Uterus (tissue), 4 donors: ENCODE data around the gene COQ3. TPM values are rescaled to one million over a fixed set of nuclear protein-coding genes. Genes with fewer than 3 reads are reported as not detected.
"Not testable (repeated sequence)": the region's sequence is repeated elsewhere in the genome, so short reads cannot be mapped to it uniquely, and the experiment has no call there.

Experiments used
- DNase-seq, 2 donors: peaks; one replicate each; pipeline ENCODE4 v3.0.0-alpha.2; 2019 to 2020
- H3K27ac ChIP-seq, 2 donors: fragments of 200-600 bp; sonication (generic); 1 replicate in 1 of 2; 2 replicates in 1 of 2; pipeline ENCODE4 v1.5.1; 2016 to 2018
- H3K27me3 ChIP-seq, 2 donors: fragments of 200-600 bp; sonication (generic); one replicate each; pipeline ENCODE4 v1.5.1; 2018 to 2019; ENCODE audit warnings: control low read depth in 1 of 2
- H3K36me3 ChIP-seq, 2 donors: fragments of 200-600 bp; sonication (generic); one replicate each; pipeline ENCODE4 v1.5.1; 2019; ENCODE audit warnings: control low read depth in 1 of 2
- H3K4me1 ChIP-seq, 2 donors: fragments of 200-600 bp; sonication (generic); one replicate each; pipeline ENCODE4 v1.5.1; 2018 to 2019; ENCODE audit warnings: control low read depth in 1 of 2
- H3K4me3 ChIP-seq, 2 donors: fragments of 200-600 bp; sonication (generic); 1 replicate in 1 of 2; 2 replicates in 1 of 2; pipeline ENCODE4 v1.5.1; 2018 to 2019; ENCODE audit warnings: mild to moderate bottlenecking in 1 of 2
- H3K9me3 ChIP-seq, 2 donors: fragments of 200-600 bp; sonication (generic); one replicate each; pipeline ENCODE4 v1.5.1; 2019; ENCODE audit warnings: control low read depth in 1 of 2
- POLR2A ChIP-seq, 2 donors: fragments of 450-650 bp; IDR thresholded peaks; one replicate each; pipeline ENCODE4 v1.6.1; 2016; ENCODE audit warnings: antibody characterized with exemption in 2 of 2, mild to moderate bottlenecking in 1 of 2, moderate library complexity in 1 of 2
- intact Hi-C: fragments of 100-400 bp; cut with DNase I; formaldehyde crosslinking; loops from one replicate; pipeline ENCODE4 v1.15.1; 2023; ENCODE audit warnings: low total_unique reads
- total RNA-seq, 4 donors: library from RNA; depleted of rRNA in 3 of 4; stranded (reverse); fragments of >200 nt in 3 of 4; gene quantifications; one replicate each; pipeline versions ENCODE4 v1.1.0 to v1.2.4, GENCODE V29; 2014 to 2023
- TF ChIP-seq, protein P1 (sequence below), 4 experiments: fragments of 200-600 bp in 2 of 4; fragments of 450-650 bp in 2 of 4; sonication (generic) in 2 of 4; IDR thresholded peaks; one replicate each; pipeline ENCODE4 v1.5.1; 2016 to 2019; ENCODE audit warnings: antibody characterized with exemption in 4 of 4, mild to moderate bottlenecking in 2 of 4, moderate library complexity in 1 of 4
- donor health status: DM: yes; HTN: yes; CAD: no.

COQ3 gene
- total RNA-seq, 4 donors from 2014 or later: 0.77 to 31.8 (median 6.2) TPM

DNA sequence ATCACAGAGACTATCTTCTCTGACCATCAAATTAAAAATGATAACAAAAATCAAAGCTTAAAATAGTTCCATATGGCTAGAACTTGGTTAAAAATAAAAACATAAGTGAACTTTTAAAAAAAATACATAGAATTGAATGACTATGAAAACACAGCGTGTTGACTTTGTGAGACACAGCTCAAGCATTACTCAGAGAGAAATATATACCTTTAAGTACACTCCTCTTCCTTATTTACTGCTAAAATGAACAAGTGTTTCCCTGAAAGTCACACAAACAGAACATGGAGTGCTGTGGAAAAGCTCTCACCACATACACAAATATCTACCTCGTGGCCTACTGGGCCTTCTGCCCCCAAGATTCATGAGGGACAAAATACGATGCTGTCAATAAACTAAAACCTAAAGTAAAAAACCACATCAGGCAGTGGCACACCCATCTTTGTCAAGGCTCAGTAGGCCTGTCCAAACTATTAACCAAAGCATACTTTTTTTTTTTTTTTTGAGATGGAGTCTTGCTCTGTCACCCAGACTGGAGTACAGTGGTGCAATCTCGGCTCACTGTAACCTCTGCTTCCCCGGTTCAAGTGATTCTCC is 52.0 kb downstream of the COQ3 start:
- TF ChIP-seq, protein P1, sequence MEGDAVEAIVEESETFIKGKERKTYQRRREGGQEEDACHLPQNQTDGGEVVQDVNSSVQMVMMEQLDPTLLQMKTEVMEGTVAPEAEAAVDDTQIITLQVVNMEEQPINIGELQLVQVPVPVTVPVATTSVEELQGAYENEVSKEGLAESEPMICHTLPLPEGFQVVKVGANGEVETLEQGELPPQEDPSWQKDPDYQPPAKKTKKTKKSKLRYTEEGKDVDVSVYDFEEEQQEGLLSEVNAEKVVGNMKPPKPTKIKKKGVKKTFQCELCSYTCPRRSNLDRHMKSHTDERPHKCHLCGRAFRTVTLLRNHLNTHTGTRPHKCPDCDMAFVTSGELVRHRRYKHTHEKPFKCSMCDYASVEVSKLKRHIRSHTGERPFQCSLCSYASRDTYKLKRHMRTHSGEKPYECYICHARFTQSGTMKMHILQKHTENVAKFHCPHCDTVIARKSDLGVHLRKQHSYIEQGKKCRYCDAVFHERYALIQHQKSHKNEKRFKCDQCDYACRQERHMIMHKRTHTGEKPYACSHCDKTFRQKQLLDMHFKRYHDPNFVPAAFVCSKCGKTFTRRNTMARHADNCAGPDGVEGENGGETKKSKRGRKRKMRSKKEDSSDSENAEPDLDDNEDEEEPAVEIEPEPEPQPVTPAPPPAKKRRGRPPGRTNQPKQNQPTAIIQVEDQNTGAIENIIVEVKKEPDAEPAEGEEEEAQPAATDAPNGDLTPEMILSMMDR (IDR thresholded peaks at IDR 0.05): no peak
- TF ChIP-seq POLR2A (IDR thresholded peaks at IDR 0.05): no peak
- Histone ChIP-seq H3K36me3 (no peaks in the 10 kb centered on the region), H3K4me3 (no peak overlapping the region), H3K27ac (no peak overlapping the region), H3K9me3 (no peaks in the 10 kb centered on the region), H3K4me1 (no peaks in the 10 kb centered on the region), H3K27me3 (no peaks in the 10 kb centered on the region)
- intact Hi-C loops: no loop called here
- DNase-seq: no peak

DNA sequence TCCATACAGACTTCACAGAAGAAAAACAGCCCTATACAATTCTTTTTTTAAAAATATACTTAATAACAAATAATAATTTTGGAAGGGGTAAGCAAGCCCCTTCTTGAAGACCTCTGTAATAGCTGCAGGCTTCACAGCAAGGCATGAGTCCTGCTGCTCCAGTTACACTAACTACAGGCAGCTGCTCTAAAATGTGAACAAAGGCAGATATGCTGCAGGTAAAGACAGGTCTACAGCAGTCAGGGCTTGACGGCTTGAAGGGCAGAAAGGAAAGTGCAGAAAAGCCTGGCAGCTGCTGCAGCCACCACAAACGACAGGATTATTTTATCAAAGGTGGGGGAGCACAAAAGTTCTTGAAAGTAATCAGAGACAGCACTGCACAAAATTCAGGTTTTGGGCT is 55.8 kb downstream of the COQ3 start:
- Histone ChIP-seq H3K27ac (no peak overlapping the region), H3K4me3 (no peak overlapping the region)
- intact Hi-C loops: no loop called here

DNA sequence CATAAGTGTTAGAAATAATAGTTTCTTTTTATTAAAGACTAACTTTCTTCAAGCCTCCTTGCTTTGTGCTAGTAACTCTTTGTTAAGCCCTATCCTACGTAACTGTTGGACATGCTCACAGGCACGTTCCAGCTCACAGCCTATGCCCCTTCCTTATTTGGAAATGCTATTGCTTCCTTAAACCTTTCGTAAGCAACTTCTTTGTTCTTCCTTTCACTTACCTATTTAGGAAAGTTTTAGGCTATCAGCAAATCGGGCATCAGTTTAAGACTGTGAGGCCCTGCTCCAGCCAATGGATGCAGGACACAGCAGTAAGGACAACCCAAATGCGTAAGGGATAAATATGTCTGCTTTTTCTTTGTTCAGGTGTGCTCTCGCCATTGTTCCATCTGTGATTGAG is 58.7 kb downstream of the COQ3 start:
- H3K27ac ChIP-seq, H3K27me3 ChIP-seq, intact Hi-C loops, H3K36me3 ChIP-seq, DNase-seq, H3K4me3 ChIP-seq, H3K4me1 ChIP-seq, H3K9me3 ChIP-seq: not testable (repeated sequence)

More for the DNA sequence above, 55.8 kb downstream of the COQ3 start:
- no peak for DNase-seq
- H3K27me3 ChIP-seq: no peaks in the 10 kb centered on the region
- H3K36me3 ChIP-seq: no peaks in the 10 kb centered on the region
- H3K4me1 ChIP-seq: no peaks in the 10 kb centered on the region
- H3K9me3 ChIP-seq: no peaks in the 10 kb centered on the region
- TF ChIP-seq, protein P1 (IDR thresholded peaks at IDR 0.05): no peak
- TF ChIP-seq POLR2A (IDR thresholded peaks at IDR 0.05): no peak

DNA sequence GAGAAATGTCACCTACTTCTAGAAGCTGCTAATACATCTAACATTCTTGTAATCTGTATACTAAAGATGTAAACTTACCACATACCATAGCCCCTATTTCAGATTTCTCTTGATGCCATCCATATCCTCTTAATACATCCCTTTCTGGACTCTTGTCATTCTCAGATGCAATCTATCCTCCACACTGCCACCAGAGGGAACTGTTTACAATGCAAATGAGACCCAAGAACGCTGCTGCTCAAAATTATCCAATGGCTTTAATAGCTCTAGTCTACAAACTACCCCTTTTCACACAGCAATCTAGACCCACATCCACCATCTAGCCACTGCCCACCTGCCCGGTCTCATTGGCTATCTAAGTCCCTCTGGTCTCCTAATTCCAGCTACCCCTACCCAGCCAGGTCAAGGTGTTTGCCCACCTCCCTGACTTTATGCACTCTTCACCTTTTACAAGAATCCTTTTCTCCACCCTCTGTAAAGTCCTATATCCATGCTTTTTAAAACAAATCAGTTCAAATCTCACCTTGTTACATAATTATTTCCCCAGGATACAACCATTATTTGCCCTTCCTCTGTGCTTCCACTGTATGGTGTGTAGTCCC is 59.4 kb downstream of the COQ3 start:
- H3K9me3 ChIP-seq: no peaks in the 10 kb centered on the region

DNA sequence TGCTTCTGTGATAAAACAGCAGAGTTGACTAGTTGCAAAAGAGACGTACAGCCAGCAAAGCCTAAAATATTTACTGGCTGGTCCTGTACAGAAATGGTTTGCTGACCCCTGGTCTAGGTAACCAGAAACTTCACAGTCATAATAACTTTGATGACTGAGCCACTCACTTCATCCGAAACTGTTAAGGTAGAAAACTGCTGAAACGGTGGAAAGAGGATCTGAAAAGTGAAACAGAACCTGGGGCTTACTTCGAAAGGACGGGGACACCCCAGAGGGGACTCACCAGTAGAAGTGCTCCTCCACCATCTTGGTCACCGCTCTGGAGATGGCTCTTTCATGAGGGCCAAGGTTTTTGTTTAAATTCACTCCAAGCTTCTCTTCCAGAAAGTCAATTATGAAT is 60.9 kb downstream of the COQ3 start:
- intact Hi-C loops: no loop called here
- no peaks in the 10 kb centered on the region for H3K36me3 ChIP-seq
- H3K4me3 ChIP-seq: no peak overlapping the region
- no peak for TF ChIP-seq POLR2A (IDR thresholded peaks at IDR 0.05)
- TF ChIP-seq, protein P1 (IDR thresholded peaks at IDR 0.05): no peak
- H3K9me3 ChIP-seq: no peaks in the 10 kb centered on the region
- no peak overlapping the region for H3K27ac ChIP-seq
- DNase-seq: no peak
- H3K27me3 ChIP-seq: no peaks in the 10 kb centered on the region
- H3K4me1 ChIP-seq: no peaks in the 10 kb centered on the region

More for the DNA sequence above, 59.4 kb downstream of the COQ3 start:
- TF ChIP-seq, protein P1 (IDR thresholded peaks at IDR 0.05): peak in 1 of 4 experiments; percentile 15
- TF ChIP-seq POLR2A (IDR thresholded peaks at IDR 0.05): no peak
- no peak overlapping the region for H3K4me3 ChIP-seq
- H3K36me3 ChIP-seq: no peaks in the 10 kb centered on the region
- DNase-seq: no peak
- no peaks in the 10 kb centered on the region for H3K27me3 ChIP-seq
- H3K4me1 ChIP-seq: no peaks in the 10 kb centered on the region
- intact Hi-C loops: no loop called here
- no peak overlapping the region for H3K27ac ChIP-seq
